CD4-positive, alpha-beta T cell (primary cell): ENCODE data around the gene ALLC. TPM values are rescaled to one million over a fixed set of nuclear protein-coding genes. Genes with fewer than 3 reads are reported as not detected.

ENCODE experiments used
- ATAC-seq: fragments of 200-7000 bp; cut with Tn5 transposase; one replicate; pipeline ENCODE4 v1.10.0; 2022; ENCODE audit warnings: mild to moderate bottlenecking; ENCODE audit not compliant: poor library complexity
- CTCF ChIA-PET: fragments of 350-600 bp; sonication (Branson Sonifier 250); formaldehyde crosslinking; loops from one replicate; lab custom pipeline; 2021; ENCODE audit warnings: antibody characterized with exemption, inconsistent platforms; lab: Charles Lee
- POLR2A ChIA-PET: fragments of 350-600 bp; sonication (Branson Sonifier 250); formaldehyde crosslinking; loops from one replicate; lab custom pipeline; 2021; ENCODE audit warnings: antibody characterized with exemption, inconsistent platforms; lab: Charles Lee
- DNase-seq, 14 experiments: peaks; one replicate each; pipeline ENCODE4 v3.0.0-alpha.2; 2013 to 2020; ENCODE audit warnings: mixed read lengths in 2 of 14
- H3K27ac ChIP-seq, 2 donors: one replicate each; pipeline versions ENCODE4 v1.5.1 to v1.7.0; 2013; ENCODE audit warnings: low read length in 2 of 2, low read depth in 1 of 2, mild to moderate bottlenecking in 1 of 2
- H3K27me3 ChIP-seq, 2 experiments: 1 replicate in 1 of 2; 2 replicates in 1 of 2; pipeline versions ENCODE4 v1.6.1 to v1.7.0; 2013; ENCODE audit warnings: low read length in 2 of 2, control low read depth in 1 of 2, mild to moderate bottlenecking in 1 of 2, moderate library complexity in 1 of 2; ENCODE audit not compliant: insufficient read depth in 2 of 2, control insufficient read depth in 1 of 2
- H3K36me3 ChIP-seq: one replicate; pipeline ENCODE4 v1.6.1; 2013; ENCODE audit warnings: low read length, control low read depth; ENCODE audit not compliant: insufficient read depth
- H3K4me1 ChIP-seq: one replicate; pipeline ENCODE4 v1.6.1; 2013; ENCODE audit warnings: low read length, control low read depth; ENCODE audit not compliant: insufficient read depth
- H3K4me3 ChIP-seq: one replicate; pipeline ENCODE4 v1.5.1; 2013; ENCODE audit warnings: mild to moderate bottlenecking, low read length, moderate library complexity
- H3K9me3 ChIP-seq, 2 experiments: 1 replicate in 1 of 2; 2 replicates in 1 of 2; pipeline versions ENCODE4 v1.6.1 to v1.7.0; 2013; ENCODE audit warnings: low read length in 2 of 2, mild to moderate bottlenecking in 2 of 2, control low read depth in 1 of 2, moderate library complexity in 1 of 2; ENCODE audit not compliant: control insufficient read depth in 1 of 2, insufficient read depth in 1 of 2
- H3K27ac Mint-ChIP-seq: one replicate; pipeline ENCODE4 v1.8.0; 2020; ENCODE audit warnings: mixed read lengths
- H3K27me3 Mint-ChIP-seq: one replicate; pipeline ENCODE4 v1.8.0; 2021; ENCODE audit warnings: mixed read lengths
- H3K36me3 Mint-ChIP-seq: one replicate; pipeline ENCODE4 v1.8.0; 2021; ENCODE audit warnings: low read depth, mixed read lengths
- H3K4me1 Mint-ChIP-seq: one replicate; pipeline ENCODE4 v1.8.0; 2021; ENCODE audit warnings: low read depth, mixed read lengths
- H3K4me3 Mint-ChIP-seq: one replicate; pipeline ENCODE4 v1.8.0; 2020; ENCODE audit warnings: mild to moderate bottlenecking, mixed read lengths
- H3K9me3 Mint-ChIP-seq: one replicate; pipeline ENCODE4 v1.8.0; 2020; ENCODE audit warnings: mixed read lengths
- intact Hi-C, 2 experiments: fragments of 100-400 bp; cut with DNase I in 1 of 2; cut with micrococcal nuclease in 1 of 2; formaldehyde crosslinking; loops; one replicate each; pipeline versions ENCODE4 v1.15.1 to v1.9.0; 2023 to 2025; cut with DNase I, micrococcal nuclease
- total RNA-seq, 174 experiments: library from RNA in 2 of 174; stranded (reverse) in 2 of 174; gene quantifications; one replicate each; pipeline ENCODE4 v1.2.3 and lab custom pipeline; 2021 to 2026
- TF ChIP-seq, protein P1 (sequence below): fragments of 200-600 bp; IDR thresholded peaks from one replicate; pipeline ENCODE4 v1.8.0; 2022; ENCODE audit warnings: antibody characterized with exemption, mild to moderate bottlenecking

The ALLC gene
- total RNA-seq, 2 experiments from 2014 or later, result not detected

GRCh38 chr2:3625186-3625585, 32.8 kb upstream of the ALLC start:
- CTCF ChIA-PET, result no interaction called here

DNA sequence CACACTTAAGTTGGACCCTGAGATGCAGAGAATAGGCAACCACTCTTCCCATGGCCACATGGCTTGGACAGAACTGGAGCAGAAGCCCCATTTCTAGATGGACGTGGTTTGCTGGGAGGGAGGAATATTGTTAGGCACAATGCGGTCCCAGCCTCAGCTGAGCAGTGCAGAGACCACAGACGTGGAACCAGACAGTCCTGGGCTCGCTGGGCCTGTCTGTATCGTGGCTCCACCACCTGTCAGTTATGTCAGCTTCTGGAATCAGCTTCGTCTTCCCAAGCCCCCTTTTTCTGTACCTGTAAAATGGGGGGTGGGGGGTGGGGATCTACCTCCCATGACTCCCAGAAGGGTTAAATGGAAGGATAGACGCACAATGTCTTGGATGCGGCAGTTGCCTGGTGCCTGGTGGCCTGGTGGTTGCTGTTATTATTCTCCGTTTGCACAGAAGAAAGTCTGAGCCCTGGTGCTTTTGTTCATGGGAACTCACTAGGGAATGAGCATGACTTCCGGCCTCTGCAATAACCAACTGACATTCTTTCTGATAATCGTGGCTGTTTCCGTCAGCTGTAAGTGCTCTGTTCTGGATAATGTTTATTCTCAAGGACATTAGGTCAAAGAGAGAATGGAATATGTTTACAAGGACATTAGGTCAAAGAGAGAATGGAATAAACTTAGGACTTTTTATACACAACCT, 31.7 kb upstream of the ALLC start:
- peak in 2 of 14 experiments; percentile 1 to 6 for DNase-seq
- ChIA-PET CTCF (no interaction called here), POLR2A (no interaction called here)

More at GRCh38 chr2:3625186-3625585, 32.8 kb upstream of the ALLC start:
- H3K27ac Mint-ChIP-seq, result no peak overlapping the region
- no peaks in the 10 kb centered on the region for H3K36me3 Mint-ChIP-seq
- Histone ChIP-seq H3K9me3 (no peaks in the 10 kb centered on the region), H3K4me3 (no peak overlapping the region), H3K27me3 (no peaks in the 10 kb centered on the region), H3K36me3 (no peaks in the 10 kb centered on the region), H3K27ac (no peak overlapping the region), H3K4me1 (no peaks in the 10 kb centered on the region)
- H3K4me1 Mint-ChIP-seq, result no peaks in the 10 kb centered on the region
- intact Hi-C loops, result no loop called here
- H3K4me3 Mint-ChIP-seq, result no peak overlapping the region
- ATAC-seq (no peak), DNase-seq (peak in 2 of 14 experiments; percentile 1 to 20)
- no peaks in the 10 kb centered on the region for H3K9me3 Mint-ChIP-seq
- POLR2A ChIA-PET, result no interaction called here
- TF ChIP-seq, protein P1, sequence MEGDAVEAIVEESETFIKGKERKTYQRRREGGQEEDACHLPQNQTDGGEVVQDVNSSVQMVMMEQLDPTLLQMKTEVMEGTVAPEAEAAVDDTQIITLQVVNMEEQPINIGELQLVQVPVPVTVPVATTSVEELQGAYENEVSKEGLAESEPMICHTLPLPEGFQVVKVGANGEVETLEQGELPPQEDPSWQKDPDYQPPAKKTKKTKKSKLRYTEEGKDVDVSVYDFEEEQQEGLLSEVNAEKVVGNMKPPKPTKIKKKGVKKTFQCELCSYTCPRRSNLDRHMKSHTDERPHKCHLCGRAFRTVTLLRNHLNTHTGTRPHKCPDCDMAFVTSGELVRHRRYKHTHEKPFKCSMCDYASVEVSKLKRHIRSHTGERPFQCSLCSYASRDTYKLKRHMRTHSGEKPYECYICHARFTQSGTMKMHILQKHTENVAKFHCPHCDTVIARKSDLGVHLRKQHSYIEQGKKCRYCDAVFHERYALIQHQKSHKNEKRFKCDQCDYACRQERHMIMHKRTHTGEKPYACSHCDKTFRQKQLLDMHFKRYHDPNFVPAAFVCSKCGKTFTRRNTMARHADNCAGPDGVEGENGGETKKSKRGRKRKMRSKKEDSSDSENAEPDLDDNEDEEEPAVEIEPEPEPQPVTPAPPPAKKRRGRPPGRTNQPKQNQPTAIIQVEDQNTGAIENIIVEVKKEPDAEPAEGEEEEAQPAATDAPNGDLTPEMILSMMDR, result no peak
- no peaks in the 10 kb centered on the region for H3K27me3 Mint-ChIP-seq

DNA sequence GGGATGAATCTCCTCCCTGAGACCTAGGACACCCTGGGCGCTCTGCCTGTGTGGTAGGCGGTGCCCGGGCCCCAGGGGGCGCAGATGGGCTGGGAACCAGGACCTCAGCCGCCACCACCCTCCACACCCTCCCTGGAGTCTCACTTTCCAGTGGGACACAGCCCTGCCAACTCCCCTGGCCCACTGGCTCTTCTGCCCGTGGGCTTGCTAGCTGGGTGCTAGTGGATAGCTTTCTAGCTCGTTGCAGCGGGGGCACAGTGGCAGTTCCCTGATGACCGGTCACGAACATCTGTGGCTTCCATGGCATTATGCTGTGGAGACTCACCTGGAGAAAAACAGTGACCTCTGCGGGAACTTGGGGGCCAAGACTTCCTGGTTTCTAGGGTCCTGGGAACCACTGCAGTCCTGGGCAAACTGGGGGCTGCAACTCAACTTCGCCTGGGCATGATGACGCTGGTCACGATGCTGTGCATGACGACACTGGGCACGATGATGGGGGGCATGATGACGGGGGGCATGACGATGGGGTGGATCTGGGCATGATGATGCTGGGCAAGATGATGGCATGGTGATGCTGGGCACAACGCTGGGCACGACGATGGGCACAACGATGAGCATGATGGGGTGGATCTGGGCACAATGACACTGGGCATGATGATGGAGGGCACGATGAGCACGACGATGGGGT, 31.0 kb upstream of the ALLC start:
- DNase-seq, result peak in 2 of 14 experiments; percentile 2 to 15
- ATAC-seq, result no peak

More for the DNA sequence above, 31.7 kb upstream of the ALLC start:
- Histone ChIP-seq H3K36me3 (no peaks in the 10 kb centered on the region), H3K9me3 (no peaks in the 10 kb centered on the region), H3K4me3 (no peak overlapping the region), H3K27ac (no peak overlapping the region), H3K4me1 (no peaks in the 10 kb centered on the region), H3K27me3 (no peaks in the 10 kb centered on the region)
- no peak for ATAC-seq
- Mint-ChIP-seq H3K27ac (no peak overlapping the region), H3K4me1 (no peaks in the 10 kb centered on the region), H3K27me3 (no peaks in the 10 kb centered on the region), H3K9me3 (no peaks in the 10 kb centered on the region), H3K4me3 (no peak overlapping the region), H3K36me3 (no peaks in the 10 kb centered on the region)
- TF ChIP-seq, protein P1, result no peak
- intact Hi-C loops, result no loop called here

More for the DNA sequence above, 31.0 kb upstream of the ALLC start:
- H3K27ac ChIP-seq, result no peak overlapping the region
- CTCF ChIA-PET, result no interaction called here
- Mint-ChIP-seq H3K36me3 (no peaks in the 10 kb centered on the region), H3K27ac (no peak overlapping the region), H3K4me3 (no peak overlapping the region), H3K27me3 (no peaks in the 10 kb centered on the region), H3K4me1 (no peaks in the 10 kb centered on the region), H3K9me3 (no peaks in the 10 kb centered on the region)
- POLR2A ChIA-PET, result no interaction called here
- no peaks in the 10 kb centered on the region for H3K9me3 ChIP-seq
- H3K4me3 ChIP-seq, result no peak overlapping the region
- TF ChIP-seq, protein P1, result no peak
- intact Hi-C loops, result no loop called here
- no peaks in the 10 kb centered on the region for H3K36me3 ChIP-seq
- H3K27me3 ChIP-seq, result no peaks in the 10 kb centered on the region
- no peaks in the 10 kb centered on the region for H3K4me1 ChIP-seq
